Amygdala (tissue), 56 donors: ENCODE results near the gene CUL1.
"Not testable (repeated sequence)": the region's sequence is repeated elsewhere in the genome, so short reads cannot be mapped to it uniquely, and the experiment has no call there.

Experiments
- DNase-seq, 56 donors: peaks; one replicate each; lab custom pipeline; 2025; lab: John Stamatoyannopoulos, UW

CUL1 gene

GRCh38 chr7:148696787-148697186 lies 1.9 kb upstream of the CUL1 start:
- DNase-seq = no peak

GRCh38 chr7:148697256-148698006 lies 1.3 kb upstream of the CUL1 start:
- peak in 2 of 56 donors; percentile 2 to 4 for DNase-seq

GRCh38 chr7:148698007-148698396 lies 701 bp upstream of the CUL1 start:
- DNase-seq = peak in 10 of 56 donors; percentile 30 to 61 (median 48)

GRCh38 chr7:148699024-148699781 lies 500 bp downstream of the CUL1 start:
- peak in 25 of 56 donors; percentile 8 to 75 (median 44) for DNase-seq

- peak in 2 of 56 donors; percentile 41 to 45 for DNase-seq
These were observed 1.3 kb downstream of the CUL1 start for GRCh38 chr7:148699782-148700629.

- no peak for DNase-seq
These were observed 2.0 kb downstream of the CUL1 start for GRCh38 chr7:148700661-148701064.

GRCh38 chr7:148701414-148701813 lies 2.7 kb downstream of the CUL1 start:
- no peak for DNase-seq

- DNase-seq = no peak
These were observed 4.4 kb downstream of the CUL1 start for GRCh38 chr7:148702876-148703670.

GRCh38 chr7:148703671-148703962 lies 4.9 kb downstream of the CUL1 start:
- not testable (repeated sequence) for DNase-seq

GRCh38 chr7:148704189-148704588 lies 5.5 kb downstream of the CUL1 start:
- DNase-seq = no peak

GRCh38 chr7:148704970-148705369 lies 6.3 kb downstream of the CUL1 start:
- no peak for DNase-seq

- no peak for DNase-seq
These were observed 7.7 kb downstream of the CUL1 start for GRCh38 chr7:148706368-148706767.

GRCh38 chr7:148708026-148708885 lies 9.6 kb downstream of the CUL1 start:
- no peak for DNase-seq

GRCh38 chr7:148709014-148709413 lies 10.3 kb downstream of the CUL1 start:
- no peak for DNase-seq

GRCh38 chr7:148710426-148710825 lies 11.7 kb downstream of the CUL1 start:
- not testable (repeated sequence) for DNase-seq

GRCh38 chr7:148711191-148712102 lies 12.7 kb downstream of the CUL1 start:
- DNase-seq = no peak

GRCh38 chr7:148712678-148713329 lies 14.1 kb downstream of the CUL1 start:
- DNase-seq = no peak

GRCh38 chr7:148714498-148714897 lies 15.8 kb downstream of the CUL1 start:
- DNase-seq = no peak
